ENCODE results near the gene GNAZ. TPM values are rescaled to one million over a fixed set of nuclear protein-coding genes. Genes with fewer than 3 reads are reported as not detected.

The GNAZ gene
- total RNA-seq, 4 donors from 2014 or later, result 50.1 to 89.2 (median 55.0) TPM

DNA sequence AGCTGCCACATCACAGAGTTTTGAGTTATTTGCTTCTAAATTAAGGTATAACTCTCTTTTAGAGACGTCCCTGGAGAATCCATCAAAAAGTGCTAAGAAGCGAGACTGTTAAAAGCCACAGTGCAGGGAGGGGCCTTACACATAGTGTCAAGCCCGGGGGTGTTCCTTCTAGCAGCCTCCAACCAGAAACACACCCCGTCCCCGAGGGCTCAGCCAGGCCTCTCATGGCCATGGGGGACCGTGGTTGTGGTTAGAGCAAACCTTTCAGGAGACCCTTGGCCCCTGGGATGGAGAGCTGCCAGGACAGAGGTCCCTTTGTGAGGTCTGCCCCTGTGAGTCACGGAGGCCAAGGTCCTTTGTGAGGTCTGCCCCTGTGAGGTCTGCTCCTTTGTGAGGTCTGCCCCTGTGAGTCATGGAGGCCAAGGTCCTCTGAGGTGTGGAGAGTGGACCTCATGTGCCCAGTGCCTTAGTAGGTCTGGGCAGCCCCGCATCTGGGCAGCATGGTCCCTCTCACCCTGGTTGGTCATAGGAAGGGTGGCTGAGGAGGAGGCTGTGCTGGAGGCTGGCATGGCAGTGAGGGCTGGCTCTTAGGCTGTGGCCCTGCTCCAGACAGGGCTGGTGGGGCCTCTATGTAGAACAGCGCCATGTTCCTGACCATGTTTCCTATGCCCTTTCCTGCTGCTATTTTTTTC is 5.4 kb downstream of the GNAZ start:
- no peak for TF ChIP-seq POLR2AphosphoS5 (IDR thresholded peaks at IDR 0.05)
- no peak for TF ChIP-seq EP300 (IDR thresholded peaks at IDR 0.05)
- TF ChIP-seq, protein P1, sequence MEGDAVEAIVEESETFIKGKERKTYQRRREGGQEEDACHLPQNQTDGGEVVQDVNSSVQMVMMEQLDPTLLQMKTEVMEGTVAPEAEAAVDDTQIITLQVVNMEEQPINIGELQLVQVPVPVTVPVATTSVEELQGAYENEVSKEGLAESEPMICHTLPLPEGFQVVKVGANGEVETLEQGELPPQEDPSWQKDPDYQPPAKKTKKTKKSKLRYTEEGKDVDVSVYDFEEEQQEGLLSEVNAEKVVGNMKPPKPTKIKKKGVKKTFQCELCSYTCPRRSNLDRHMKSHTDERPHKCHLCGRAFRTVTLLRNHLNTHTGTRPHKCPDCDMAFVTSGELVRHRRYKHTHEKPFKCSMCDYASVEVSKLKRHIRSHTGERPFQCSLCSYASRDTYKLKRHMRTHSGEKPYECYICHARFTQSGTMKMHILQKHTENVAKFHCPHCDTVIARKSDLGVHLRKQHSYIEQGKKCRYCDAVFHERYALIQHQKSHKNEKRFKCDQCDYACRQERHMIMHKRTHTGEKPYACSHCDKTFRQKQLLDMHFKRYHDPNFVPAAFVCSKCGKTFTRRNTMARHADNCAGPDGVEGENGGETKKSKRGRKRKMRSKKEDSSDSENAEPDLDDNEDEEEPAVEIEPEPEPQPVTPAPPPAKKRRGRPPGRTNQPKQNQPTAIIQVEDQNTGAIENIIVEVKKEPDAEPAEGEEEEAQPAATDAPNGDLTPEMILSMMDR (IDR thresholded peaks at IDR 0.05), result no peak
- no peak for TF ChIP-seq POLR2A (IDR thresholded peaks at IDR 0.05)
- no peak overlapping the region for H3K4me3 ChIP-seq
- WGBS, 2 donors (ENCODE audit: low coverage in 1 of 2), result 67 to 75% methylated on average over 1 to 5 of the region's 9 CpGs
- H3K36me3 ChIP-seq, result no peaks in the 10 kb centered on the region
- H3K27ac ChIP-seq, result no peak overlapping the region
- peaks cover 0 to 26% (median 5%) of the 10 kb centered on the region in 3 donors for H3K4me1 ChIP-seq
- no peak for ATAC-seq
- no peaks in the 10 kb centered on the region for H3K27me3 ChIP-seq
- no peaks in the 10 kb centered on the region for H3K9me3 ChIP-seq

DNA sequence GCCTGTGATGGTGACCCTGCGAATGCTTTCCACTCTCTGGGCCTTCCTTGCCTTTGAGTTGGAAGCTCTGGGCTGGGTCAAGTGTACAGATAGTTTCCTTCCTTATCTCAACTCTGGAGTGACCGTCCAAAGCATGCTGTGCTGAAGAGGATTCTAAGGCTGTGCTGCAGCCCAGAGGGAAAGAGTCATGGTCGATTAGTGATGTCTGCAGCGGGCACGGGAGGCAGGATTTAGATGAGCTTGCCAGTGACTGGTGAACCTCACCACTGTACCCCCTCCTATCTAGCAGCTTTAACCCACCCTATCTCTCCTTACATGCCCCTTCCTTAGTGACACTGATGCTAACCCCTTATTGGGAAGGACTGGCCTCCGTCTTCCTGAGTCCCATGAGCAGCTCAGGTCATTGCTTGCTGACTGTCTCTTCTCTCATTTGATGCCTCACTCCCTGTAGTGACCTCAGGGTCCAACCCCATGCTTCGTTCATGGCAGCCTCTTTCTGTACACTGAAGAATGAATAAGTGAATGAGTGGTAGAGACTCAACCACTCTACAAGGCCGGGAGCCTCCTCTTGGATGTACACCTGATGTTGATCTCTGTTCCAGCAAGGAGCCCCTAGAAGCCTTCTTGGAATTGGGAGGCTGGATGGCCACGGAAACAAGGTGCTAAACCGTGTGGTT is 6.7 kb downstream of the GNAZ start:
- H3K4me1 ChIP-seq, result peaks cover 0 to 12% (median 0%) of the 10 kb centered on the region in 3 donors
- no peaks in the 10 kb centered on the region for H3K36me3 ChIP-seq
- TF ChIP-seq POLR2A (IDR thresholded peaks at IDR 0.05), result no peak
- TF ChIP-seq, protein P1 (IDR thresholded peaks at IDR 0.05), result no peak
- TF ChIP-seq EP300 (IDR thresholded peaks at IDR 0.05), result no peak
- no peak for TF ChIP-seq POLR2AphosphoS5 (IDR thresholded peaks at IDR 0.05)
- H3K27me3 ChIP-seq, result no peaks in the 10 kb centered on the region
- H3K27ac ChIP-seq, result no peak overlapping the region
- WGBS, 2 donors (ENCODE audit: low coverage in 1 of 2), result 87 to 92% methylated on average over 4 to 6 of the region's 10 CpGs
- ATAC-seq, result no peak
- no peaks in the 10 kb centered on the region for H3K9me3 ChIP-seq
- no peak overlapping the region for H3K4me3 ChIP-seq

DNA sequence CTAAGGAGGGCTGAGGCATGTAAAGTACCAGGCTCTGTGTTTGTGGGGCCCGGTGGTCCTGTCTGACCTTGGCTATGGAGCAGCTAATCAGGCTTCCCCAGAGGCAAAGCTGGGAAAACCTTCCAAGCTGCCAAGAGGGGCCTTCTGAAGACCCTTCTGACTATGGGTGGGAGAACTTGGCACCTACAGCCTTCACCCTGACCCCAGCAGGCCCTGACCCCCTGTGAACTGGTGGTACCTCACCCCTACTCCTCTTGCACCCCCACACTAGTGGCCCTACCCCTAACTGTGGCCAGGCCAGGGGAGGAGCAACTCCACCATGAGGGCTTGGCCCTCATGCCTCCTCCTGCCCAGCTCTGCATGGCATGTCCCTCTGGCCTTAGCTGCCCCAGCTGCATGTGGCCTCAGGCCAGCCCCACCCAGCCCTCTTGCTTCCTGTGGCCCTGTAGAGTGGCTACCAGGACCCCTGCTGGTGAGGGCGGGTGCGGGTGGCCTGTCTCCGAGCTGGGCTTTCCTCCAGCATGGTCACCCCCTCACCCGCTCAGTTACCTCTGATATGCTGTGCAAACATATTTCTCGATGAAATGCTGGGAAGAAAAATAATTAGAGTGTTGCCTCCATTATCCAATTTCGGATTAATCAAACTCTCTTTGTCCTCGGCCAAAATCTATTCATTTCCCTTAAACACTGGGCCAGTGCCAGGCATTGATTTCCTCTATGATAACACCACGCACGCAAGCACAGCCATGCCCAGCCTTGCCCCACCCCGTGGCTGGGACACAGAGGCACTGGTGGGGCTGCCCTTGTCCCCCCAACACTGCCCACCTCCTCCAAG is 7.5 kb downstream of the GNAZ start:
- Histone ChIP-seq H3K27ac (no peak overlapping the region), H3K36me3 (no peaks in the 10 kb centered on the region)
- WGBS, 2 donors (ENCODE audit: low coverage in 1 of 2), result 87 to 90% methylated on average over 5 to 10 of the region's 11 CpGs

DNA sequence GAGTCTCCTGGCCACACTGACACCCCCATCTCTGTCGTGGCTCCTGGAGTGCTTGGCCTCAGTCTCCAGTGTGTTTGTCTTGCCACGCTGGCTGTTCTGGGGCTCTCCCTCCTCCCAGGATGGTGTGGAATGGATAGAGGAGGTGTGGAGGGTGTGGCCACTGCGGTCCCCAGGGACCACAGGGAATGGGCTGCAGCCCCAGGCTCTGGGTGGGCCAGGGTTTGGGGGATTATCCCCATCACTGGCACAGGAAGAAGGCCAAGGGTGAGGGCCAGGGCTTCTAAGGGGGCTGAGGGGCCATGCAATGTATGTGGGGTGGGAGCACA is 8.1 kb downstream of the GNAZ start:
- no peaks in the 10 kb centered on the region for H3K9me3 ChIP-seq
- no peaks in the 10 kb centered on the region for H3K27me3 ChIP-seq
- peaks cover 0 to 6% (median 0%) of the 10 kb centered on the region in 3 donors for H3K4me1 ChIP-seq
- ATAC-seq, result no peak
- 60% methylated on average over 1 of the region's 3 CpGs; no CpG with 5 or more reads in 1 of the 2 donors for WGBS, 2 donors (ENCODE audit: low coverage in 1 of 2)
- no peaks in the 10 kb centered on the region for H3K36me3 ChIP-seq
- no peak overlapping the region for H3K4me3 ChIP-seq
- no peak overlapping the region for H3K27ac ChIP-seq
- TF ChIP-seq POLR2A (IDR thresholded peaks at IDR 0.05) (no peak), POLR2AphosphoS5 (IDR thresholded peaks at IDR 0.05) (no peak), EP300 (IDR thresholded peaks at IDR 0.05) (no peak)

More for the DNA sequence above, 7.5 kb downstream of the GNAZ start:
- H3K4me1 ChIP-seq, result peaks cover 0 to 6% (median 0%) of the 10 kb centered on the region in 3 donors
- H3K4me3 ChIP-seq, result no peak overlapping the region
- no peaks in the 10 kb centered on the region for H3K27me3 ChIP-seq
- TF ChIP-seq EP300 (IDR thresholded peaks at IDR 0.05), result no peak
- TF ChIP-seq POLR2AphosphoS5 (IDR thresholded peaks at IDR 0.05), result no peak
- no peak for TF ChIP-seq POLR2A (IDR thresholded peaks at IDR 0.05)
- TF ChIP-seq, protein P1 (IDR thresholded peaks at IDR 0.05), result no peak
- ATAC-seq, result peak; percentile 29
- no peaks in the 10 kb centered on the region for H3K9me3 ChIP-seq

DNA sequence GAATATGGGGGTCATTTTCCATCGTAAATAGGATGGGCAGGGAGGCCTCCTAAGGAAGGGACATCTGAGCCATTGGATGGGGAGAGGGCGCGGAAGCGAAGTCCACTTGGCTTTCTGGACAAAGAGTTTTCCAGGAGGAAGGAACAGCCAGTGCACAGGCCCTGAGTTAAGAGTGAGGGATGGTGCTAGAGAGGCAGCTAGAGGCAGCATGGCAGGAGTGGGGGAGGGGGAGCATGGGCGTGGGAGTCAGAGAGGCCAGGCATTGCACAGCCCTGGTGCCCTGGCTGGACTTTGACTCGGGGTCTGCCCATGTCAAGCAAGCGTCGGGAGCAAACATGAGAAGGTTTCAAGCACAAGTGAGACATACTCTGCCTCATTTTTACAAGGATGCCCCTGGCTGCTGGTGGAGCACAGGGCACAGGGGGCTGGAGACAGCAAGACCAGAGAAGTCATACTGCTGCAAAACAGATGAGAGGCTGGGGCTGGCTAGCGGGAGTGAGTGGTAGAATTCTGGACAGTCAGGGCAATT is 9.0 kb downstream of the GNAZ start:
- no peak for ATAC-seq
- no peaks in the 10 kb centered on the region for H3K27me3 ChIP-seq
- TF ChIP-seq EP300 (IDR thresholded peaks at IDR 0.05) (no peak), POLR2AphosphoS5 (IDR thresholded peaks at IDR 0.05) (no peak), POLR2A (IDR thresholded peaks at IDR 0.05) (no peak)
- TF ChIP-seq, protein P1 (IDR thresholded peaks at IDR 0.05), result no peak
- no peak overlapping the region for H3K4me3 ChIP-seq
- H3K4me1 ChIP-seq, result peaks cover 0 to 6% (median 0%) of the 10 kb centered on the region in 3 donors
- WGBS, 2 donors (ENCODE audit: low coverage in 1 of 2), result 88 to 90% methylated on average over 2 to 9 of the region's 9 CpGs
- H3K36me3 ChIP-seq, result no peaks in the 10 kb centered on the region
- H3K9me3 ChIP-seq, result no peaks in the 10 kb centered on the region
- no peak overlapping the region for H3K27ac ChIP-seq

Measured in gastroesophageal sphincter (tissue), 4 donors.